ENCODE data around the gene DFFA. TPM values are rescaled to one million over a fixed set of nuclear protein-coding genes. Genes with fewer than 3 reads are reported as not detected.

Gene DFFA
- polyA plus RNA-seq, 1 experiment: 33.6 TPM

GRCh38 chr1:10519016-10519417 lies 46.7 kb upstream of the DFFA start:
- 0 out of 2 replicates have a peak, but pooled peaks have one; percentile 21 for TF ChIP-seq CTCF (IDR thresholded peaks at IDR 0.05; ENCODE audit: low read depth, low read length)
- Histone ChIP-seq H3K27ac (ENCODE audit: low read depth, low read length) (no peak overlapping the region), H3K9me3 (ENCODE audit: control insufficient read depth, insufficient read depth, low read length) (no peaks in the 10 kb centered on the region), H3K4me3 (ENCODE audit: low read depth, low read length) (no peak overlapping the region), H3K27me3 (ENCODE audit: control insufficient read depth, insufficient read depth, low read length) (no peaks in the 10 kb centered on the region)
- ChIA-PET CTCF (interaction anchor here (2.0 kb wide), 1 partner anchor 24 kb away, joined by 8 read pairs; no protein-coding TSS in a partner anchor), POLR2A (no interaction called here)
- no peak for DNase-seq (ENCODE audit: low read depth, low spot score)

- Histone ChIP-seq H3K27me3 (ENCODE audit: control insufficient read depth, insufficient read depth, low read length) (no peaks in the 10 kb centered on the region), H3K9me3 (ENCODE audit: control insufficient read depth, insufficient read depth, low read length) (no peaks in the 10 kb centered on the region), H3K4me3 (ENCODE audit: low read depth, low read length) (no peak overlapping the region), H3K27ac (ENCODE audit: low read depth, low read length) (no peak overlapping the region)
- TF ChIP-seq CTCF (IDR thresholded peaks at IDR 0.05; ENCODE audit: low read depth, low read length): no peak
- CTCF ChIA-PET: interaction anchor here (1.5 kb wide), 1 partner anchor 11 kb away, joined by 3 read pairs; no protein-coding TSS in a partner anchor
- DNase-seq (ENCODE audit: low read depth, low spot score): no peak
- POLR2A ChIA-PET: no interaction called here
Measured at GRCh38 chr1:10517677-10517982, 45.3 kb upstream of the DFFA start.

GRCh38 chr1:10516925-10517676 lies 44.8 kb upstream of the DFFA start:
- no peak for DNase-seq (ENCODE audit: low read depth, low spot score)
- POLR2A ChIA-PET: no interaction called here
- CTCF ChIA-PET: interaction anchor here (1.5 kb wide), 1 partner anchor 12 kb away, joined by 3 read pairs; no protein-coding TSS in a partner anchor
- Histone ChIP-seq H3K27me3 (ENCODE audit: control insufficient read depth, insufficient read depth, low read length) (no peaks in the 10 kb centered on the region), H3K9me3 (ENCODE audit: control insufficient read depth, insufficient read depth, low read length) (no peaks in the 10 kb centered on the region), H3K27ac (ENCODE audit: low read depth, low read length) (no peak overlapping the region), H3K4me3 (ENCODE audit: low read depth, low read length) (no peak overlapping the region)
- no peak for TF ChIP-seq CTCF (IDR thresholded peaks at IDR 0.05; ENCODE audit: low read depth, low read length)

- no peak overlapping the region for H3K4me3 ChIP-seq (ENCODE audit: low read depth, low read length)
- no peak for TF ChIP-seq CTCF (IDR thresholded peaks at IDR 0.05; ENCODE audit: low read depth, low read length)
- no peak for DNase-seq (ENCODE audit: low read depth, low spot score)
- CTCF ChIA-PET: interaction anchor here (1.5 kb wide), 1 partner anchor 13 kb away, joined by 3 read pairs; no protein-coding TSS in a partner anchor
- no peak overlapping the region for H3K27ac ChIP-seq (ENCODE audit: low read depth, low read length)
- no peaks in the 10 kb centered on the region for H3K9me3 ChIP-seq (ENCODE audit: control insufficient read depth, insufficient read depth, low read length)
- POLR2A ChIA-PET: no interaction called here
- H3K27me3 ChIP-seq (ENCODE audit: control insufficient read depth, insufficient read depth, low read length): no peaks in the 10 kb centered on the region
Measured at GRCh38 chr1:10515976-10516750, 43.8 kb upstream of the DFFA start.
